ENCODE results near the gene MGRN1.
A peak's percentile ranks its signal among the peaks of the same experiment; 100 is the strongest.

The MGRN1 gene

DNA sequence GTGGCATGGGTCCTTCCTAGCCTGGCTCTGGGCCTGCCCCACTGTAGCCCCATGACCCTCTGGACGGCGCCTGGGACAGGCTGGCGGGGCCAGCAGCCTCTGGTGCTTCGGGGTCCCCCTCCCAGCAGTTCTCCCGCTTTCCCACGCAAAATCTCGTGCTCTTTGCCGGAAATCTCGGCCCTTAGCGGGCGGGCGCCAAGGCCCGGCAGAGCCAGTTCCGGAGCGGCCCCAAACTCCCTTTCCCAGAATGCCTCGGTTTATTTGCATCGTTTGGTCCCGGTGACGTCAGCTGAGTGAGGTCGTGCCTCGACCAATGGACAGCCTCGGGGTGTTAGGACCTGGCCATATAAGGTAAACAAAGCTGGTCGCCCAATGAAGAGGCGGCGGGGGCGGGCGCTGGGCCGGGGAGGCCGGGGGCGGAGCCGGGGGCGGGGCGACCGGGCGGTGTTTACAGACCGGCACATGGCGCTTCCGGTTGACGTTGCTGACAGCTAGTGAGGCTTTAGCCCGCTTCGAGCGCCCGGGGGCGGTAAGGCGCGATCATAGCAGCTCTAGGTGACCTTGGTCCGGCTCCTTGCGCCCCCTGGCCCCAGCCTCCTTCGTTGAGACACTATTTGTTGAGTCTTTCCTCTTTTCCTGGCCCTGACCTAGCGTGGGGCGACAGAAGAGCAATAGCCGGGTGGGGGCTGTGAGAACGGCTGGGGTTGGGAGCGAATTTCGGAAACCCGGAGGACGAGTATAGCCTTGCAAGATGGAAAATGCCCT lies 8.4 kb upstream of the MGRN1 start:
- TF ChIP-seq CTCF (IDR thresholded peaks at IDR 0.05; ENCODE audit: low read depth, low read length) = peak; percentile 39
- H3K9me3 ChIP-seq = no peaks in the 10 kb centered on the region
- peaks cover 8% of the 10 kb centered on the region for H3K4me1 ChIP-seq
- H3K27me3 ChIP-seq = no peaks in the 10 kb centered on the region
- peak overlapping the region; percentile 67 for H3K4me3 ChIP-seq (ENCODE audit: low read depth, low read length)
- DNase-seq = peak; percentile 99
- H3K36me3 ChIP-seq = no peaks in the 10 kb centered on the region

DNA sequence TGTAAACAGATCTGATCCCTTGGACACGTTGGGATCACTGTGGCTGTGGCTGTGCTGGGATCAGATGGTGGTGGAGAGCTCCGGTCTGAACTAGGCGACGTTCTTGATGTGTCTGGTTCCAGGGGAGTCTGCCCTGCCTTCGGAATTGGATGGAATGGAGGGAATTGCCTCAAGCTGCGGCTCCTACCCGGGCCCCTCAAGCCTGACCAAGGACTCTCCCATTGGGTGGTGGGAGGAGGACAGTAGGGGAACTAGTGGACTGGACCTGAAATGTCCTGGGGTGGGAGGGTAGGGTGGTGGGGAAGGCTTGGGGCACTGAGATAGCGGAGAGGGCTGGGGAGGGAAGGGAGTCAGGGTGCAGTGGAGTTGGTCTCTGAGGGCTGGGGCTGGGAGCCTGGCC lies 6.7 kb upstream of the MGRN1 start:
- no peaks in the 10 kb centered on the region for H3K36me3 ChIP-seq
- no peaks in the 10 kb centered on the region for H3K9me3 ChIP-seq
- no peak for DNase-seq
- peaks cover 8% of the 10 kb centered on the region for H3K4me1 ChIP-seq
- H3K27me3 ChIP-seq = no peaks in the 10 kb centered on the region
- no peak overlapping the region for H3K4me3 ChIP-seq (ENCODE audit: low read depth, low read length)
- no peak for TF ChIP-seq CTCF (IDR thresholded peaks at IDR 0.05; ENCODE audit: low read depth, low read length)

DNA sequence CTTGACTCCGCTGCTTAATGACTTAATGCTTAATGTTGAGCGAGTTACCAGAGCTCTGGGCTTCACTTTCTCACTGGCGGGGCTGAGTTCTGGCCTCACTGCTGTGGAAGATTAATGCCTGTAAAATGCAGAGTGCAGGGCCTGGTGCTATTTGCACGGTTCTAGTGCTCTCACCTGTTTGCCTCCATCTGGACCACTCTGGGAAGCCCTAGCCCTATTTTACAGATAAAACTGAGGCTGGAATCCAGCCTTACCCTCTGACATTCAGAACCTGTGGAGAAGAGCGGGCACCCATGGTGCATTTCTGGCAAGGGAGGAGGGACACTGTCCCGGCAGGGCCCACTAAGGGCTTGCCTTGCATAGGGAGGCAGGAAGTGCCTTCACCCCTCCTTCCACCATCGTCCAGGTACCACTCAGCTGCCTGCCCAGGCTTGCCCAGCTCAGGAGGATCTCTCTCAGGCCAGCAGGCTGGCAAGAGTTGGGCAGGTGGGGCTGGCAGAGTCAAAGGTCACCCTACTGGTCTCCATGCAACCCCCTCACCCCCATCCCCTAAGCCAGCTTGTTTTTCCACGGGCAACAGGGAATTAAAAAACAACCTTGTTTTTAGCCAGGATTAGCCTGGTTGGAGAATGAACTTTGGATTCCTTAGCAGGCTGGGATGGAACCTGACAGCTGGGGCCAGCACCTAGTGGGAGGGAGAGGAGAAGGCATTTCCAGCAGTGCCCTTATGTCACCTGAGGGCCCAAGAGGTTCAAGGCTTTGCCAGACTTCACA lies 5.8 kb upstream of the MGRN1 start:
- Histone ChIP-seq H3K36me3 (no peaks in the 10 kb centered on the region), H3K27me3 (no peaks in the 10 kb centered on the region), H3K4me3 (ENCODE audit: low read depth, low read length) (no peak overlapping the region), H3K9me3 (no peaks in the 10 kb centered on the region), H3K4me1 (peaks cover 8% of the 10 kb centered on the region)
- no peak for TF ChIP-seq CTCF (IDR thresholded peaks at IDR 0.05; ENCODE audit: low read depth, low read length)
- no peak for DNase-seq

DNA sequence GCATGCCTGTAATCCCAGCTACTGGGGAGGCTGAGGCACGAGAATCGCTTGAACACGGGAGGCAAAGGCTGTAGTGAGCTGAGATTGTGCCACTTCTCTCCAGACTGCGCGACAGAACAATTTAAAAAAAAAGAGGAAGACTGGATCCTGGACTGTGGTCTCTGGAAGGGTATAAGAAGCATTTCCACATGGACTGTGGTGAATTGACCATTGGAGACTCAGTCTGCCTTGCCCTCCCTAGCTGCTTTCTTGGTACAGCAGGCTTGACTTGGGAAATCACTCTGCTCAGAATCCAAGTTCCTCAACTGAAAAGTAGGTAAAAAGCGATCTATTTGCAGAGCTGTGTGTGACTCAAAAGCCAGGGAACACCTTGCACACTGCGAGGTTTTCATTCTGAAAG lies 1.0 kb upstream of the MGRN1 start:
- no peak for DNase-seq

GRCh38 chr16:4624827-4625559 lies 367 bp downstream of the MGRN1 start:
- Histone ChIP-seq H3K4me1 (no peaks in the 10 kb centered on the region), H3K36me3 (peaks cover 4% of the 10 kb centered on the region; the same call in 1 of the 2 replicates), H3K9me3 (no peaks in the 10 kb centered on the region), H3K27me3 (no peaks in the 10 kb centered on the region), H3K4me3 (ENCODE audit: low read depth, low read length) (peak overlapping the region; percentile 94)
- TF ChIP-seq CTCF (IDR thresholded peaks at IDR 0.05; ENCODE audit: low read depth, low read length) = no peak
- peak; percentile 49 for DNase-seq

More for the DNA sequence above, 1.0 kb upstream of the MGRN1 start:
- Histone ChIP-seq H3K27me3 (no peaks in the 10 kb centered on the region), H3K9me3 (no peaks in the 10 kb centered on the region), H3K4me3 (ENCODE audit: low read depth, low read length) (no peak overlapping the region), H3K36me3 (peaks cover 4% of the 10 kb centered on the region; the same call in 1 of the 2 replicates), H3K4me1 (no peaks in the 10 kb centered on the region)
- TF ChIP-seq CTCF (IDR thresholded peaks at IDR 0.05; ENCODE audit: low read depth, low read length) = no peak

Data from BE2C (cell line).